T-helper 2 cell treated with Interferon-gamma antibody and Interleukin-4, amounts not matched to agents 5 μg/mL and 100 μg/mL, for 36 hours (primary cell): Measurements from ENCODE around the gene PSMD1.
"Not testable (repeated sequence)": the region's sequence is repeated elsewhere in the genome, so short reads cannot be mapped to it uniquely, and the experiment has no call there.

Experiments
- DNase-seq: peaks from one replicate; pipeline ENCODE4 v3.0.0; 2021; ENCODE audit warnings: low spot score
- H3K27ac Mint-ChIP-seq: one replicate; pipeline ENCODE4 v1.8.0; 2021; ENCODE audit warnings: mild to moderate bottlenecking, mixed read lengths
- H3K27me3 Mint-ChIP-seq: one replicate; pipeline ENCODE4 v1.8.0; 2021; ENCODE audit warnings: low read depth, mixed read lengths
- H3K36me3 Mint-ChIP-seq: one replicate; pipeline ENCODE4 v1.8.0; 2021; ENCODE audit warnings: low read depth, mixed read lengths
- H3K4me1 Mint-ChIP-seq: one replicate; pipeline ENCODE4 v1.8.0; 2021; ENCODE audit warnings: low read depth, mixed read lengths
- H3K4me3 Mint-ChIP-seq: one replicate; pipeline ENCODE4 v1.8.0; 2022; ENCODE audit warnings: mild to moderate bottlenecking, moderate library complexity, mixed read lengths
- H3K9me3 Mint-ChIP-seq: one replicate; pipeline ENCODE4 v1.8.0; 2021; ENCODE audit warnings: mixed read lengths

PSMD1 gene

GRCh38 chr2:231191896-231192872 lies 135.5 kb downstream of the PSMD1 start:
- Mint-ChIP-seq H3K27me3 (peaks cover 47% of the 10 kb centered on the region), H3K4me1 (no peaks in the 10 kb centered on the region), H3K9me3 (no peaks in the 10 kb centered on the region), H3K27ac (no peak overlapping the region), H3K4me3 (no peak overlapping the region), H3K36me3 (no peaks in the 10 kb centered on the region)
- DNase-seq: no peak

GRCh38 chr2:231193216-231193615 lies 136.5 kb downstream of the PSMD1 start:
- no peak overlapping the region for H3K27ac Mint-ChIP-seq
- H3K27me3 Mint-ChIP-seq: peaks cover 47% of the 10 kb centered on the region
- H3K36me3 Mint-ChIP-seq: no peaks in the 10 kb centered on the region
- no peak for DNase-seq
- no peak overlapping the region for H3K4me3 Mint-ChIP-seq
- no peaks in the 10 kb centered on the region for H3K9me3 Mint-ChIP-seq
- peaks cover 6% of the 10 kb centered on the region for H3K4me1 Mint-ChIP-seq

GRCh38 chr2:231196592-231196991 lies 139.9 kb downstream of the PSMD1 start:
- no peak overlapping the region for H3K27ac Mint-ChIP-seq
- H3K4me1 Mint-ChIP-seq: peaks cover 8% of the 10 kb centered on the region
- peak overlapping the region; percentile 33 for H3K4me3 Mint-ChIP-seq
- no peak for DNase-seq
- no peaks in the 10 kb centered on the region for H3K9me3 Mint-ChIP-seq
- H3K27me3 Mint-ChIP-seq: peaks cover 45% of the 10 kb centered on the region
- no peaks in the 10 kb centered on the region for H3K36me3 Mint-ChIP-seq

GRCh38 chr2:231197196-231197595 lies 140.5 kb downstream of the PSMD1 start:
- Mint-ChIP-seq H3K27me3 (peaks cover 42% of the 10 kb centered on the region), H3K4me3 (peak overlapping the region; percentile 93)
- not testable (repeated sequence) for H3K4me1 Mint-ChIP-seq, DNase-seq, H3K27ac Mint-ChIP-seq, H3K9me3 Mint-ChIP-seq, H3K36me3 Mint-ChIP-seq

DNA sequence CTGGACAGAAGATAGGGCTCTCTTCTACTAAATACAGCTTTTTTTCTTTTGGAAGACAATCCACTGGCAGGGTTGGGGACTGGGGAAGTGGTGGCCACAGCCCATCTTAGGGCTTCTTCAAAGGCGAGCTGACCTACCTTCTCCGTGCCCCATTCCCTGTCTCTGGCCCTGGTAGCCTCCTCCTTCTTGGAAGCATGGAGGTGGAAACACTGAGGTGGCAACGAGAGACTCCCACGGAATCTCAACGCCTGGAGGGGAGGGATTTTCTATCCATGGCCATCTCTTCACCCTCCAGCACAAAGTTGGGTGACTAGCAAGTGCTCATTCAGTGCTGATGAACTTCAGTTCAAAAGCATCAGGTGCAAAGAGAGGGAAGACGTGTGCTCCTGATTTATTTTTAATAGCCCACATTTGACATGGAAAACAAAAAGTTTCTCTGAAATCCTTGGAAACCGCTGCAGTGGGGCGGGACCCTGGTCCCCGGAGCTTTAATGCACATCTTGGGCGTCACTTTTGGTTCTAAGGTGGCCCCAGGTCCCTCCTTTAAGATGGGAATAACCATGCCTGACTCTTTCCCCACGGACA lies 141.1 kb downstream of the PSMD1 start:
- Mint-ChIP-seq H3K27me3 (peaks cover 36% of the 10 kb centered on the region), H3K4me3 (peak overlapping the region; percentile 93), H3K27ac (peak overlapping the region; percentile 26), H3K4me1 (peaks cover 8% of the 10 kb centered on the region), H3K9me3 (no peaks in the 10 kb centered on the region), H3K36me3 (no peaks in the 10 kb centered on the region)
- no peak for DNase-seq

DNA sequence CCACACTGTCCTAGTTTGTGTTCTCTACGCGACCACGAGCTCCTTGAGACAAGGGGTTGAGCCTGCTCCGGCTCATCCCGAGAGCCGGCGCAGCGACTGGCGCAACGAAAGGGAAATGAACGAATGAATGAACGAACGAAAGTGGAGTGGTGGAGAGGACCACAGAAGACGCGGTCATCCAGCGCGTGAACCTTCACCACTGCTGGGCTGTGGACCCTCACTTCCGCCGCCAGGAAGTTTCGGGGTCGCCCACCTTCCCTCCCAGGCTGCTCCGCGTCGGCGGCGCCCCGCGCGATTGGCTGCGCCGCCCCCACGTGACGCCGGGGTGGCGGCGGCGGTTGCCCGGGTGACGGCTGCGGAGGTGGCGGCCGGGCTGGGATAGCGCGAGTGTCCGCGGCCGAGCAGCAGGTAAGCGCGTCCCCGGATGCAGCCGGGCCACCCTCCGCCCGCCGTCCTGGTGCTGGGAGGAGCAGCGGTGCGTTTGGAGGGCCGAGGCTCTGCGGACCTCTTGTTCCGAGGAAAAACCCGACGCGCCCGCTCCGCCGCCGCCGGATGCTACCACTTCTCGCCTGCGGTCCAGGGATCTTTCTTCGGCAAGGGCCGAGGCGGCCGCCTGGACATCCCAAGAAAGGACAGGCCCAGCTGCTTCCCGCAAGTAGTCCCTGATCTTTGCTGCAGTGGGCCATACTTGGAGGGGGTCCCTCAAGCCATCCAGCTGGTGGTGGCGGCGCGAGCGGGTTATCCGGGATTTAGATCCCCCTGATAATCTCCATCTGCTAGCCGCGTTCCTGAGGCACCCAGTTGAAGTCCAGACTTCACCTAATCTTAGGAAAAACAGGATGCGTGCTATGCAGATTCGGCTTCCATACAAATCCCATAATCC lies 141.9 kb downstream of the PSMD1 start, which contains the start of gene ARMC9:
Gene ARMC9, plus strand, starts transcription at position 341 of the 883 bp plus-strand sequence. CDS start 7,608 bp downstream, outside the sequence.
- H3K27ac Mint-ChIP-seq: peak within 1 kb of the TSS; percentile 26
- no peaks in the 10 kb centered on the region for H3K36me3 Mint-ChIP-seq

DNA sequence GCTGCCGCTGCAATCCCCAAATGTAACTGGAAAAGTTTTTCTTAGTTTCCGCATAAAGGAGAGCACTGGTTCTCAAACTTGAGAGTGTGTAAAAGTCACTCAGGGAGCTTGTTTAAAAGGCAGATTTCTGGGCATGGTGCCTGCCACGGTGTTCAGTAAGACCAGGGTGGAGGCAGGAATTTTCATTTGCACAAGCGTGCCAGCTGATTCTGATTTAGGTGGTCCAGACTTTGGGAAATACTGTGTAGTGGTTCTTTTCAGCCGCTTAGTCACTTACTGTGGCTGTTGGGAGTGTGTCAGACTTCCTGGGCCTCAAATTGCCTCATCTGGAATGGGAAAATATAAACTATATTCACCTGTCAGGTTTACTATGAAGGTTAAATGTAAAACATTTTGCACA lies 142.6 kb downstream of the PSMD1 start:
- Mint-ChIP-seq H3K9me3 (no peaks in the 10 kb centered on the region), H3K36me3 (no peaks in the 10 kb centered on the region), H3K27ac (no peak overlapping the region), H3K27me3 (peaks cover 30% of the 10 kb centered on the region), H3K4me1 (peaks cover 8% of the 10 kb centered on the region), H3K4me3 (peak overlapping the region; percentile 79)
- no peak for DNase-seq

More for the DNA sequence above, 141.9 kb downstream of the PSMD1 start, which contains the start of gene ARMC9:
- peaks cover 33% of the 10 kb centered on the region for H3K27me3 Mint-ChIP-seq
- H3K4me3 Mint-ChIP-seq: peak within 1 kb of the TSS; percentile 93
- H3K4me1 Mint-ChIP-seq: peaks cover 8% of the 10 kb centered on the region
- no peaks in the 10 kb centered on the region for H3K9me3 Mint-ChIP-seq
- peak; percentile 84 for DNase-seq

DNA sequence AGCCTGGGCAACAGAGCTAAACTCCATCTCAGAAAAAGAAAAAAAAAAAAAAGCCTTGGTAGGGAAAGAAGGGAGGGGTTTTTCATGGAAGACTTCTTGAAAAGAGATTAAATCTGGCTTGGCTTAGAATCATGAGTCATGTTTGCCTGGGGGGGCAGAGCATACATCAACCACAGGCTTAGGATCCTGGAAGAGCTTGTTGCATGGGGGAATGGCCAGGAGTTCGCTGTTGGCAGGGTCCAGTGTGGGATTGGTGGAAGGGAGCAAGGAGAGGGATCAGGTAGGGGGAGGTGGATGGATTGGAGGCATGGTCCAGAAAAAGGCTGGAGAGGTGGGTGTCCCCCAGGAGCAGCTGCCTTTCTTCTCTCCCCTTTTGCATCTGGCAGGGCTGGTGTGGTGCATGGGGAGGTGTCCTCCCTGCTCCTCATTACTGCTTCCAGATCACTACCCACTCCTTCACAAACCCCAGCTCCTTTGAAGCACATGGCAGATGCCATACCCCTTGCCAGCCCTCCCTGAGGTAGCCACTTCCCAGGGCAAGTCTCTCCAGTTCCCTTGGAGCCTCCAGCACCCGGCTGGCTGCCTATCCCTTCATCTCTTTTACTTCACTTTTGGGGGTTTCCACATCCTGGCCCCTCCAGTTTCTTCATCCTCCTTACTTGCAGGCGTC lies 144.3 kb downstream of the PSMD1 start:
- Mint-ChIP-seq H3K27me3 (peaks cover 24% of the 10 kb centered on the region), H3K36me3 (no peaks in the 10 kb centered on the region), H3K9me3 (no peaks in the 10 kb centered on the region), H3K27ac (no peak overlapping the region), H3K4me1 (peaks cover 8% of the 10 kb centered on the region), H3K4me3 (no peak overlapping the region)
- no peak for DNase-seq

DNA sequence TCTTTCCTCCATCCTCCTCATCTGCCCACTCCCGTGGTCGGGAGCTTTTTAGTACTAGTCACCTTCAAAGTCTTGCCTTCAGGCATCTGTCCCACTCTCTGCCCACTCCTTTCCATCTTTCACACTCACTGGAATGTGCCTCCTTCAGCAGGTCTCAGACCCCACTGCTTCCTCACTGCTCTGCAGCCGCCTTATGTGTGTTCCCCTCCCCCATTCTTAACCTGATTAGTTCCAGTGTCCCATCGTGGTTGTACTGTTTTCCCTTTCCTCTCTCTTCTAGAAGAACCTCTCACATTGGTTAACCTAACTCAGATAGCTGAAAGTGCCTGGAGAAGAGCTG lies 144.8 kb downstream of the PSMD1 start:
- Mint-ChIP-seq H3K9me3 (no peaks in the 10 kb centered on the region), H3K27me3 (peaks cover 22% of the 10 kb centered on the region), H3K27ac (no peak overlapping the region), H3K36me3 (no peaks in the 10 kb centered on the region), H3K4me3 (no peak overlapping the region), H3K4me1 (peaks cover 8% of the 10 kb centered on the region)
- no peak for DNase-seq

DNA sequence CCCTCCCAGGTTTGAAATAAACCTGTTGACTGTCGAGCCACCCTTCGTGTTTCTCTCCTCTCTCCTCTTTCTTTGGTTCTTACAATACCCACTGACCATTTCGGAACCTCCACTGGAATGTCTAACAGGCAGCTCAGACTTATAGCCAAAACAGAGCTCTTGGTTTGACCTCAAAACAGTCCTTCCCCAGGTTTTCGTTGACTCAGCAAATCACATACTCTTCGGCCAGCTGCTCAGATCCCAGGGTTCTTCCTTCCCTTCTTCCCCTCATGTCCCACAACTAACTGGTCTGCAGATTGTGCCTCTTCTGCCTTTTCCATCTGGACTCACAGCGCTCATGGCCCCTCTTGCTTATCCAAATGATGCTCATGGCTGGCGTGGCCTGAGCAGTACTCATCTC lies 146.4 kb downstream of the PSMD1 start:
- peaks cover 18% of the 10 kb centered on the region for H3K27me3 Mint-ChIP-seq
- no peaks in the 10 kb centered on the region for H3K36me3 Mint-ChIP-seq
- no peak overlapping the region for H3K4me3 Mint-ChIP-seq
- no peak for DNase-seq
- no peak overlapping the region for H3K27ac Mint-ChIP-seq
- H3K4me1 Mint-ChIP-seq: peaks cover 2% of the 10 kb centered on the region
- no peaks in the 10 kb centered on the region for H3K9me3 Mint-ChIP-seq

GRCh38 chr2:231204146-231204545 lies 147.5 kb downstream of the PSMD1 start:
- Mint-ChIP-seq H3K4me1 (peaks cover 4% of the 10 kb centered on the region), H3K4me3 (no peak overlapping the region), H3K27me3 (peaks cover 16% of the 10 kb centered on the region), H3K36me3 (no peaks in the 10 kb centered on the region), H3K27ac (no peak overlapping the region), H3K9me3 (no peaks in the 10 kb centered on the region)
- no peak for DNase-seq

GRCh38 chr2:231204581-231204980 lies 147.9 kb downstream of the PSMD1 start:
- Mint-ChIP-seq H3K4me1 (peaks cover 2% of the 10 kb centered on the region), H3K36me3 (no peaks in the 10 kb centered on the region), H3K27me3 (peaks cover 15% of the 10 kb centered on the region), H3K27ac (no peak overlapping the region), H3K4me3 (no peak overlapping the region), H3K9me3 (no peaks in the 10 kb centered on the region)
- no peak for DNase-seq

DNA sequence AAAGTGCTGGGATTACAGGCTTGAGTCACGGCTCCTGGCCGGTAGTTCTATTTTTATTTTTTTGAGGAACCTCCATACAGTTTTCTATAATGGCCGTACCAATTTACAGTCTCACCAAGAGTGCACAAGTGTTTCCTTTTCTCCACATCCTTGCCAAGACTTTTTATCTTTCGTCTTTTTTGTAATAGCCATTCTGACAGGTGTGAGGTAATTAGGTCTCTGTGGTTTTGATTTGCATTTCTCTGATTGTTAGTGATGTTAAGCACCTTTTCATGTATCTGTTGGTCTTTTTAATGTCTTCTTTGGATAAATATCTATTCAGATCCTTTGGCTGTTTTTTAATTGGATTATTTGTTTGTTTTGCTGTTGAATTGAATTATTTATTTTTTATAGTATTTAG lies 151.1 kb downstream of the PSMD1 start:
- no peaks in the 10 kb centered on the region for H3K36me3 Mint-ChIP-seq
- no peak overlapping the region for H3K4me3 Mint-ChIP-seq
- no peaks in the 10 kb centered on the region for H3K9me3 Mint-ChIP-seq
- H3K4me1 Mint-ChIP-seq: peaks cover 2% of the 10 kb centered on the region
- DNase-seq: no peak
- peaks cover 2% of the 10 kb centered on the region for H3K27me3 Mint-ChIP-seq
- no peak overlapping the region for H3K27ac Mint-ChIP-seq
